Measurements from ENCODE around the gene GNAT3. TPM values are rescaled to one million over a fixed set of nuclear protein-coding genes. Genes with fewer than 3 reads are reported as not detected.

The GNAT3 gene
- total and polyA plus RNA-seq, 2 donors (not counting 3 experiments of a cell fraction or from before 2014, with no cell fraction given): not detected

DNA sequence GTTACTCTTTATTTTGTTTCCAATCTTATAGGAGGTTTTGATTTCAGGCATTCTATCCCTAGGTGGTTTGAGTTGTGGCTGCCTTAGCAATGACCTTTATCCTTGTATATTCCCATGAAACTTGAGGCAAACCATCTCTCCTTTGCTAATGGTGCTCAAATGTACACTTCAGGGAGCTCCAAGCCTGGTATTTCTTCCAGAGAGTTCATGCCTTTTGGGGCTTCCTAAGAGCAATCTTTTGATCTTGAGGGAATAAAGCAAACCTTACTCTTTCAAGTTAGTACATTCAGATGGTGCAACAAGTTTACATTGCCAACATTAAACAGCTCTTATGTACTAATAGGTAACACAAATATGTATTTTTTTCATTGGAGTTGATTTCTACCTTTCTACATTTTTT is 3.4 kb upstream of the GNAT3 start:
- no TSS peak for BruUV-seq (replicated peaks)
- CTCF ChIA-PET: no interaction called here
- H3K27ac ChIP-seq (ENCODE audit: insufficient read depth, low read depth, low read length): no peak overlapping the region
- H3K9me1 ChIP-seq (replicated peaks; ENCODE audit: control insufficient read depth, extremely low read depth, insufficient read depth, low read length): no peaks in the 10 kb centered on the region
- H3K9me3 ChIP-seq (replicated peaks; ENCODE audit: control insufficient read depth, insufficient read depth, low read length): no peaks in the 10 kb centered on the region
- no peak overlapping the region for H3K9ac ChIP-seq (replicated peaks; ENCODE audit: extremely low read depth, insufficient read depth, low read length)
- TF ChIP-seq EZH2 (IDR thresholded peaks at IDR 0.05; ENCODE audit: borderline replicate concordance, low read depth, low read length, severe bottlenecking) (no peak), POLR2A (IDR thresholded peaks at IDR 0.05; ENCODE audit: low read depth, low read length) (no peak), GATA2 (IDR thresholded peaks at IDR 0.05; ENCODE audit: insufficient read depth, insufficient read length, low read depth, low read length) (no peak), JUN (IDR thresholded peaks at IDR 0.05; ENCODE audit: borderline replicate concordance, insufficient read depth, insufficient read length, low read depth) (no peak), FOS (IDR thresholded peaks at IDR 0.05; ENCODE audit: borderline replicate concordance, insufficient read depth, low read length) (no peak)
- TF ChIP-seq, protein P1, sequence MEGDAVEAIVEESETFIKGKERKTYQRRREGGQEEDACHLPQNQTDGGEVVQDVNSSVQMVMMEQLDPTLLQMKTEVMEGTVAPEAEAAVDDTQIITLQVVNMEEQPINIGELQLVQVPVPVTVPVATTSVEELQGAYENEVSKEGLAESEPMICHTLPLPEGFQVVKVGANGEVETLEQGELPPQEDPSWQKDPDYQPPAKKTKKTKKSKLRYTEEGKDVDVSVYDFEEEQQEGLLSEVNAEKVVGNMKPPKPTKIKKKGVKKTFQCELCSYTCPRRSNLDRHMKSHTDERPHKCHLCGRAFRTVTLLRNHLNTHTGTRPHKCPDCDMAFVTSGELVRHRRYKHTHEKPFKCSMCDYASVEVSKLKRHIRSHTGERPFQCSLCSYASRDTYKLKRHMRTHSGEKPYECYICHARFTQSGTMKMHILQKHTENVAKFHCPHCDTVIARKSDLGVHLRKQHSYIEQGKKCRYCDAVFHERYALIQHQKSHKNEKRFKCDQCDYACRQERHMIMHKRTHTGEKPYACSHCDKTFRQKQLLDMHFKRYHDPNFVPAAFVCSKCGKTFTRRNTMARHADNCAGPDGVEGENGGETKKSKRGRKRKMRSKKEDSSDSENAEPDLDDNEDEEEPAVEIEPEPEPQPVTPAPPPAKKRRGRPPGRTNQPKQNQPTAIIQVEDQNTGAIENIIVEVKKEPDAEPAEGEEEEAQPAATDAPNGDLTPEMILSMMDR (IDR thresholded peaks at IDR 0.05; ENCODE audit: extremely low read depth in 1 of 2, insufficient read depth in 1 of 2, low read depth in 1 of 2, low read length in 2 of 2): no peak
- TF ChIP-seq, protein P2, sequence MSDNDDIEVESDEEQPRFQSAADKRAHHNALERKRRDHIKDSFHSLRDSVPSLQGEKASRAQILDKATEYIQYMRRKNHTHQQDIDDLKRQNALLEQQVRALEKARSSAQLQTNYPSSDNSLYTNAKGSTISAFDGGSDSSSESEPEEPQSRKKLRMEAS (IDR thresholded peaks at IDR 0.05; ENCODE audit: insufficient read depth, insufficient read length): no peak
- H3K27me3 ChIP-seq (ENCODE audit: control insufficient read depth in 2 of 2, insufficient read depth in 2 of 2, low read length in 2 of 2): no peaks in the 10 kb centered on the region
- H3K4me3 ChIP-seq (replicated peaks in 1 of 3; ENCODE audit: insufficient read depth in 1 of 3, low read depth in 1 of 3, low read length in 3 of 3): no peak overlapping the region
- intact Hi-C loops (cut with micrococcal nuclease) (no loop called here), dilution Hi-C loops (cut with MboI; ENCODE audit: extremely low pct_ligation_motif_present, low sequenced_read_pairs) (no loop called here)
- H3K79me2 ChIP-seq (ENCODE audit: control insufficient read depth, insufficient read depth, low read length): no peaks in the 10 kb centered on the region
- no peaks in the 10 kb centered on the region for H4K20me1 ChIP-seq (replicated peaks; ENCODE audit: control insufficient read depth, extremely low read depth, insufficient read depth, low read length)
- POLR2A ChIA-PET: no interaction called here
- no peaks in the 10 kb centered on the region for H3K4me1 ChIP-seq (ENCODE audit: control insufficient read depth, extremely low read depth, insufficient read depth, low read length)
- FAIRE-seq: no peak
- no peaks in the 10 kb centered on the region for H3K36me3 ChIP-seq (ENCODE audit: control insufficient read depth in 2 of 2, extremely low read depth in 1 of 2, insufficient read depth in 2 of 2, low read length in 2 of 2)
- DNase-seq (ENCODE audit: low read depth, low spot score): no peak
- H3K4me2 ChIP-seq (ENCODE audit: insufficient read depth, low read length): no peak overlapping the region
- H2AFZ ChIP-seq (ENCODE audit: low read depth, low read length): no peak overlapping the region

Data from endothelial cell of umbilical vein (primary cell).